HepG2 (cell line): Measurements from ENCODE around the gene PPP1R13B. TPM values are rescaled to one million over a fixed set of nuclear protein-coding genes. Genes with fewer than 3 reads are reported as not detected.

ENCODE experiments used
- AGO2 ChIP-seq: fragments of 200-400 bp; formaldehyde crosslinking; optimal IDR thresholded peaks from 2 replicates; pipeline ENCODE3; 2017; ENCODE audit warnings: mild to moderate bottlenecking, low read depth, low read length, moderate library complexity
- ARID4A ChIP-seq: sonication (generic); formaldehyde crosslinking; IDR thresholded peaks from 2 replicates; pipeline ENCODE4 v1.5.0; 2020; ENCODE audit warnings: mild to moderate bottlenecking, missing genetic modification reagents, borderline replicate concordance
- ARNT ChIP-seq: fragments of 450-650 bp; IDR thresholded peaks from 2 replicates; pipeline ENCODE4 v1.6.1; 2017
- EED ChIP-seq: sonication (generic); formaldehyde crosslinking; IDR thresholded peaks from 2 replicates; pipeline ENCODE4 v1.5.0; 2020; ENCODE audit warnings: mild to moderate bottlenecking, missing genetic modification reagents
- EZH2 ChIP-seq: conservative IDR thresholded peaks from 2 replicates; pipeline ENCODE4 v1.6.1; 2012; ENCODE audit warnings: mild to moderate bottlenecking, low read depth, low read length, moderate library complexity
- JARID2 ChIP-seq: sonication (generic); formaldehyde crosslinking; IDR thresholded peaks from 2 replicates; pipeline ENCODE4 v1.8.1; 2023; ENCODE audit warnings: missing genetic modification reagents, inconsistent platforms; ENCODE audit not compliant: insufficient replicate concordance
- KMT2A ChIP-seq: sonication (generic); formaldehyde crosslinking; IDR thresholded peaks from 2 replicates; pipeline ENCODE4 v1.4.0; 2020; ENCODE audit warnings: missing genetic modification reagents
- KMT2B ChIP-seq: IDR thresholded peaks from 2 replicates; pipeline ENCODE4 v1.6.1; 2016; ENCODE audit warnings: missing genetic modification reagents, missing compliant biosample characterization
- TCF7 ChIP-seq: sonication (generic); IDR thresholded peaks from 2 replicates; pipeline ENCODE4 v1.6.1; 2016; ENCODE audit warnings: antibody characterized with exemption, low read depth
- ZFY ChIP-seq: sonication (generic); formaldehyde crosslinking; IDR thresholded peaks from 2 replicates; pipeline ENCODE4 v1.4.0; 2020; ENCODE audit warnings: missing genetic modification reagents
- ZNF296 ChIP-seq: sonication (generic); formaldehyde crosslinking; conservative IDR thresholded peaks from 2 replicates; pipeline ENCODE4 v1.5.0; 2020; ENCODE audit warnings: mild to moderate bottlenecking, missing genetic modification reagents
- ZNF34 ChIP-seq: sonication (generic); formaldehyde crosslinking; IDR thresholded peaks from 2 replicates; pipeline ENCODE4 v1.4.0; 2020; ENCODE audit warnings: mild to moderate bottlenecking, missing genetic modification reagents, borderline replicate concordance
- ZNF430 ChIP-seq: sonication (generic); formaldehyde crosslinking; IDR thresholded peaks from 2 replicates; pipeline ENCODE4 v1.9.0; 2021; ENCODE audit warnings: mild to moderate bottlenecking, missing genetic modification reagents
- ZNF496 ChIP-seq: sonication (generic); formaldehyde crosslinking; IDR thresholded peaks from 2 replicates; pipeline ENCODE4 v1.8.1; 2023; ENCODE audit warnings: mild to moderate bottlenecking, moderate library complexity, missing genetic modification reagents; ENCODE audit not compliant: insufficient replicate concordance
- ZNF737 ChIP-seq: sonication (generic); formaldehyde crosslinking; IDR thresholded peaks from 2 replicates; pipeline ENCODE4 v1.5.0; 2020; ENCODE audit warnings: missing genetic modification reagents, mild to moderate bottlenecking, borderline replicate concordance
- ZNF790 ChIP-seq: sonication (generic); formaldehyde crosslinking; IDR thresholded peaks from 2 replicates; pipeline ENCODE4 v1.8.0; 2022; ENCODE audit warnings: missing genetic modification reagents, mild to moderate bottlenecking, borderline replicate concordance
- ZNF891 ChIP-seq: sonication (generic); formaldehyde crosslinking; IDR thresholded peaks from 2 replicates; pipeline ENCODE4 v1.5.0; 2020; ENCODE audit warnings: mild to moderate bottlenecking, missing genetic modification reagents
- polyA plus RNA-seq, 8 experiments: library from polyadenylated mRNA; depleted of rRNA in 3 of 8; stranded (reverse) in 7 of 8; unstranded in 1 of 8; fragments of >200 nt; fragmentation: Illumina TruSeq in 4 of 8; extraction: Trizol in 4 of 8; gene quantifications; 2 replicates each; pipeline versions ENCODE4 v1.2.1 to v1.2.3, GENCODE V29; 2011 to 2016; ENCODE audit warnings: low read depth in 4 of 8, missing spikeins in 1 of 8, mixed read lengths in 1 of 8; ENCODE audit not compliant: insufficient read depth in 1 of 8
- total RNA-seq, 5 experiments: library from RNA; depleted of rRNA; stranded (reverse); fragments of >200 nt; fragmentation: Illumina TruSeq; extraction: Trizol; gene quantifications; 2 replicates each; pipeline ENCODE4 v1.2.3, GENCODE V29; 2016; ENCODE audit warnings: low read depth in 1 of 5
- TF ChIP-seq, protein P1 (sequence below): sonication (generic); formaldehyde crosslinking; IDR thresholded peaks from 2 replicates; pipeline ENCODE4 v1.5.0; 2020; ENCODE audit warnings: missing genetic modification reagents
- TF ChIP-seq, protein P2 (sequence below): sonication (generic); formaldehyde crosslinking; conservative IDR thresholded peaks from 2 replicates; pipeline ENCODE4 v1.8.0; 2022; ENCODE audit warnings: mild to moderate bottlenecking, moderate library complexity, missing genetic modification reagents

Gene PPP1R13B
- total and polyA plus RNA-seq, 2 of the 13 experiments (the other 11 are each of a cell fraction or from before 2014, with no cell fraction given), result 4.6 to 9.4 TPM

GRCh38 chr14:103846543-103847450 is 578 bp downstream of the PPP1R13B start (continued):
- TF ChIP-seq ARNT, result no peak
- TF ChIP-seq KMT2B, result peak; percentile 46; the same call in 1 of the 2 replicates
- no peak for TF ChIP-seq EZH2
- peak; percentile 47; the same call in 1 of the 2 replicates for TF ChIP-seq ARID4A
- 0 out of 2 replicates have a peak, but pooled peaks have one; percentile 31 for TF ChIP-seq ZNF891 (CRISPR knock-in tag)
- TF ChIP-seq AGO2, result peak; percentile 38
- 0 out of 2 replicates have a peak, but pooled peaks have one; percentile 9 for TF ChIP-seq ZNF430 (CRISPR knock-in tag)
- TF ChIP-seq TCF7, result no peak
- TF ChIP-seq ZNF737 (CRISPR knock-in tag), result no peak
- no peak for TF ChIP-seq JARID2
- TF ChIP-seq ZNF790 (CRISPR knock-in tag), result no peak
- TF ChIP-seq, protein P1, sequence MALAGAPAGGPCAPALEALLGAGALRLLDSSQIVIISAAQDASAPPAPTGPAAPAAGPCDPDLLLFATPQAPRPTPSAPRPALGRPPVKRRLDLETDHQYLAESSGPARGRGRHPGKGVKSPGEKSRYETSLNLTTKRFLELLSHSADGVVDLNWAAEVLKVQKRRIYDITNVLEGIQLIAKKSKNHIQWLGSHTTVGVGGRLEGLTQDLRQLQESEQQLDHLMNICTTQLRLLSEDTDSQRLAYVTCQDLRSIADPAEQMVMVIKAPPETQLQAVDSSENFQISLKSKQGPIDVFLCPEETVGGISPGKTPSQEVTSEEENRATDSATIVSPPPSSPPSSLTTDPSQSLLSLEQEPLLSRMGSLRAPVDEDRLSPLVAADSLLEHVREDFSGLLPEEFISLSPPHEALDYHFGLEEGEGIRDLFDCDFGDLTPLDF (CRISPR knock-in tag), result no peak
- no peak for TF ChIP-seq ZNF34
- TF ChIP-seq EED, result no peak
- TF ChIP-seq, protein P2, sequence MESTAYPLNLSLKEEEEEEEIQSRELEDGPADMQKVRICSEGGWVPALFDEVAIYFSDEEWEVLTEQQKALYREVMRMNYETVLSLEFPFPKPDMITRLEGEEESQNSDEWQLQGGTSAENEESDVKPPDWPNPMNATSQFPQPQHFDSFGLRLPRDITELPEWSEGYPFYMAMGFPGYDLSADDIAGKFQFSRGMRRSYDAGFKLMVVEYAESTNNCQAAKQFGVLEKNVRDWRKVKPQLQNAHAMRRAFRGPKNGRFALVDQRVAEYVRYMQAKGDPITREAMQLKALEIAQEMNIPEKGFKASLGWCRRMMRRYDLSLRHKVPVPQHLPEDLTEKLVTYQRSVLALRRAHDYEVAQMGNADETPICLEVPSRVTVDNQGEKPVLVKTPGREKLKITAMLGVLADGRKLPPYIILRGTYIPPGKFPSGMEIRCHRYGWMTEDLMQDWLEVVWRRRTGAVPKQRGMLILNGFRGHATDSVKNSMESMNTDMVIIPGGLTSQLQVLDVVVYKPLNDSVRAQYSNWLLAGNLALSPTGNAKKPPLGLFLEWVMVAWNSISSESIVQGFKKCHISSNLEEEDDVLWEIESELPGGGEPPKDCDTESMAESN (CRISPR knock-in tag), result no peak
- no peak for TF ChIP-seq ZNF296 (CRISPR knock-in tag)
- 0 out of 2 replicates have a peak, but pooled peaks have one; percentile 39 for TF ChIP-seq ZFY (CRISPR knock-in tag)
- TF ChIP-seq KMT2A, result peak; percentile 50; the same call in 1 of the 2 replicates
- no peak for TF ChIP-seq ZNF496 (CRISPR knock-in tag)
